ENCODE data around the gene TBCEL.
"Not testable (repeated sequence)": the region's sequence is repeated elsewhere in the genome, so short reads cannot be mapped to it uniquely, and the experiment has no call there.

The TBCEL gene

GRCh38 chr11:121105481-121106195 is 81.7 kb downstream of the TBCEL start:
- no peak for DNase-seq (ENCODE audit: low read depth)

GRCh38 chr11:121106812-121107211 is 82.9 kb downstream of the TBCEL start:
- no peak for DNase-seq (ENCODE audit: low read depth)

GRCh38 chr11:121108413-121108812 is 84.5 kb downstream of the TBCEL start:
- DNase-seq (ENCODE audit: low read depth) = no peak

GRCh38 chr11:121109471-121109870 is 85.6 kb downstream of the TBCEL start:
- DNase-seq (ENCODE audit: low read depth) = no peak

- no peak for DNase-seq (ENCODE audit: low read depth)
Measured at GRCh38 chr11:121109916-121110586, 86.1 kb downstream of the TBCEL start.

DNA sequence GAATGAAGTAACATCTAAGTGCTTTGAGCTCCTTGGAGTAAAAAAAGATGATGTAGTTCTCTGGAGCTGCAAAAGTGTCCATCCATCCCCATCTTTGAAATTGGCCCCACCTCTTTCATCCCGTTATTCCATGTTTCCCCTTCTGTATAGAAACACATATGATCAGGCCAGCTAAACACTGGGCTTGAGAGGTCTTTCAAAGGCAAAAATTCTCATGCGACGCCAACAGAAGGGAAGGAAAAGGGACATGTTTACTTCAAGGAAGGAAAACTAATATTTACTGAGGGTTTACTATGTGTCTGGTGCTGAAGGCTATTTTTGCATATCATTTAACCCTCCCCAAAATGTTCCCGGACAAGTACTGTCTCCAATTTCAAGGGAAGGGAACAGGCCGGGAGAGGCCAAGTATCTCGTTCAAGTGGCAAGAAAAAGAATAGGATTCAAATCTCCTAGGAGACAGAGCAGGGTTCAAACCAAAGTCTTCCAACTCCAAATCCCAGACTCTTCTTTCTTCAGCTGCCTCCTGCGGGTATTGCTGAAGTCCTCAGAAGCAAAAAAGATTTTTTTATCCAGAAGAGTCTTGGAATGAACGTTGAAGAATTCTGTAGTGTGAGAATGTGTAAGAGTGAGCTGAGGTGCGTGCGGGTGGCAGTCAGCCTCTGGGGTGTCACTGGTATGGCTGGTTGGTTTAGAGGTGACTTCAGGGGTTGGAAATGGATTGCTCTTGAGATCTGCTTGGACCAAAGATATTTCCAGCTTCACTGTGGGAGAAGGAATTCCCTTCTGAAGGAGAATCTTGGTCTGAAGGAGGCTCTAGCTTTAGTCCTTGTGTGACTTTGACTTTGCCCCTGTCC is 87.2 kb downstream of the TBCEL start:
- no peak for DNase-seq (ENCODE audit: low read depth)

GRCh38 chr11:121112498-121113455 is 88.9 kb downstream of the TBCEL start:
- DNase-seq (ENCODE audit: low read depth) = peak; percentile 3

GRCh38 chr11:121113611-121114010 is 89.7 kb downstream of the TBCEL start:
- no peak for DNase-seq (ENCODE audit: low read depth)

- DNase-seq (ENCODE audit: low read depth) = not testable (repeated sequence)
Measured at GRCh38 chr11:121115024-121115423, 91.1 kb downstream of the TBCEL start.

- no peak for DNase-seq (ENCODE audit: low read depth)
Measured at GRCh38 chr11:121117788-121118187, 93.9 kb downstream of the TBCEL start.

- no peak for DNase-seq (ENCODE audit: low read depth)
Measured at GRCh38 chr11:121119440-121119839, 95.5 kb downstream of the TBCEL start.

- DNase-seq (ENCODE audit: low read depth) = no peak
Measured at GRCh38 chr11:121122328-121122727, 98.4 kb downstream of the TBCEL start.

DNA sequence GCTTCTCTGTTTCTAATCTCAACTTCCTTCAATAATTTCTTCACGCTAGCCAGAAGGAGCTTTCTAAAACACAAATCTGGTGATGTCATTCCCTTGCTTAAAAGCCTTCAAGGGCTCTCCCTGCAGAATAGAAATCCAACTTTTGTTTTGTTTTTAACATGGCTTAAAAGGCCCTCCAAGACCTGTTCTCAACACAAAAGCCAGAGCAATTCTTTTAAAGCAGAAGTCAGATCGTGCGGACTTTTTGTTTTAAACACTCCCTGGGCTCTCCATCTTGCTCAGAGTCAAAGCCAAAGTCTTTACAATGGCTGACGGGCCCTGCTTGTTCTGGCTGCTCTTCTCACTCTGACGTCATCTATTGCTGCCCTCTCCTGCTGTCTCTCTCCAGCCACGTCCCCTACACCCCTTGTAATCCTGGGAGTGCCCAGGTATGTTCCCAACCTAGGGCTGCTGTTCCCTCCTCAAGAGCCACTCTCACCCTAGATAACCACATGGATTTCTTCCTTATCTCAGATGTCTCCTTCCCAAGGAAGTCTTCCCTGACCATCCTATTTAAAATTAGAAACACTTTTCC is 99.7 kb downstream of the TBCEL start:
- no peak for DNase-seq (ENCODE audit: low read depth)

GRCh38 chr11:121127809-121128208 is 103.9 kb downstream of the TBCEL start:
- no peak for DNase-seq (ENCODE audit: low read depth)

- no peak for DNase-seq (ENCODE audit: low read depth)
Measured at GRCh38 chr11:121129362-121130340, 105.7 kb downstream of the TBCEL start.

- DNase-seq (ENCODE audit: low read depth) = no peak
Measured at GRCh38 chr11:121131656-121132055, 107.8 kb downstream of the TBCEL start.

- DNase-seq (ENCODE audit: low read depth) = no peak
Measured at GRCh38 chr11:121132211-121132976, 108.5 kb downstream of the TBCEL start.

DNA sequence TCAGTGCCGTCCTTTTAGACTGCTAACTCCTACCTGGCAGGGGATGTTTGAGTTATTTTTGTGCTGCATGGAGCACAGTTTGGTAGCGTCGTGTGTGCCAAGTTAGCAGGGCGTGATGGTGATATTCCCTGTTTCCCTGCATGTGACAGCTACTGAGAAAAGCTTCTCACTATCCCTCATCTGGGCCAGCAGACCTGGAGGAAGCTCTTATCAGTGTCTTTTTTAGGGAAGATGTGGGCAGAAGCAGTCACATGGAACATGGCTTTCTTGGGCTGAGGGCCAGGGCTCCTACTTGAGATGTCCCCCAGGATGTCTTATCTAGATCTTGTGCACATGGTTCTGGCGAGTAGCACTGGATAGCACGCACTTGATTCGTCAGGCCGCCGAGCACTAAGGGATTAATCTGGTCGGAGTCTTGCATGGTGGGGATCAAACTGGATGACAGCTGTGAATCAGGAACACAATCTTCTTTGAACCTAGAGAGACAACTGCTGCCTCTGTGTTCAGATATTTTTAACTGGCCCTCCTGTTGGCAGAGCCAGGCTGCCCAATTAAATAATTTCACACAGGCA is 110.9 kb downstream of the TBCEL start:
- DNase-seq (ENCODE audit: low read depth) = no peak

DNA sequence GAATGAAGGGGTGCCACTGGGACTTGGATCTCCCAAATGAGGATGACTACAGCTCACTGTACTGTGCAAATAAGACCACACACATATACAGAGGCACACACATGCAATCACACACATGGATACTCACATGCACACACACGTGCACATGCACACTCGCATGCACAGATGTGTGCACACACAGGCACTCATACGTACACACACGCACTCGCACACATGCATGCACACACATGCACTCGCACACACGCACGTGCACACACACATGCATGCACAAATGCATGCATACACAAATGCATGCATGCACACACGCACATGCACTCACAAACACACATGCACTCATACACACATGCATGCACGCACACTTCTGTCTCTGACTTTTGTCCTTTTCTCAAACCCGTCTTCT is 113.1 kb downstream of the TBCEL start:
- no peak for DNase-seq (ENCODE audit: low read depth)
